H1 (cell line): Measurements from ENCODE around the gene AUH. TPM values are rescaled to one million over a fixed set of nuclear protein-coding genes. Genes with fewer than 3 reads are reported as not detected.

Experiments
- CTCF ChIA-PET: fragments of 300-600 bp; sonication (Branson Sonifier 250); formaldehyde crosslinking; loops from one replicate; lab custom pipeline; 2021; ENCODE audit not compliant: partially characterized antibody; lab: Charles Lee
- POLR2A ChIA-PET: fragments of 300-600 bp; sonication (Branson Sonifier 250); formaldehyde crosslinking; loops from one replicate; lab custom pipeline; 2021; ENCODE audit warnings: inconsistent platforms; ENCODE audit not compliant: partially characterized antibody; lab: Charles Lee
- DNase-seq, 2 experiments: peaks; one replicate each; pipeline versions ENCODE4 v3.0.0 to v3.0.0-alpha.2; 2010 to 2022; ENCODE audit warnings: low spot score in 2 of 2, low read depth in 1 of 2, mixed read lengths in 1 of 2
- FAIRE-seq: peaks from 2 replicates; lab custom pipeline; 2011; peaks lifted over from hg19 to GRCh38; lab: Jason Lieb, UNC
- H2AFZ ChIP-seq: 2 replicates; pipeline ENCODE4 v1.8.1; 2012; ENCODE audit warnings: low read length, inconsistent platforms
- H2AK5ac ChIP-seq: 2 replicates; pipeline ENCODE4 v1.6.1; 2013; ENCODE audit warnings: low read depth, low read length
- H2BK120ac ChIP-seq: replicated peaks from 2 replicates; pipeline ENCODE3; 2013; ENCODE audit warnings: low read depth, low read length, inconsistent platforms
- H2BK12ac ChIP-seq: 2 replicates; pipeline ENCODE4 v1.6.1; 2013; ENCODE audit warnings: low read depth, low read length
- H2BK15ac ChIP-seq: 2 replicates; pipeline ENCODE4 v1.6.1; 2013; ENCODE audit warnings: low read length
- H2BK20ac ChIP-seq: 2 replicates; pipeline ENCODE4 v1.6.1; 2013; ENCODE audit warnings: low read length
- H2BK5ac ChIP-seq: 2 replicates; pipeline ENCODE4 v1.6.1; 2013; ENCODE audit warnings: low read depth, low read length
- H3K14ac ChIP-seq: 2 replicates; pipeline ENCODE4 v1.6.1; 2013; ENCODE audit warnings: inconsistent platforms; ENCODE audit not compliant: insufficient read length
- H3K18ac ChIP-seq: 2 replicates; pipeline ENCODE4 v1.6.1; 2013; ENCODE audit warnings: low read length; ENCODE audit errors: extremely low read depth
- H3K23ac ChIP-seq: 2 replicates; pipeline ENCODE4 v1.6.1; 2013; ENCODE audit warnings: inconsistent platforms; ENCODE audit not compliant: insufficient read length
- H3K23me2 ChIP-seq: 2 replicates; pipeline ENCODE4 v1.6.1; 2013; ENCODE audit warnings: low read depth, low read length
- H3K27ac ChIP-seq: 2 replicates; pipeline ENCODE4 v1.6.1; 2011; ENCODE audit warnings: low read depth, low read length, inconsistent platforms
- H3K27me3 ChIP-seq, 4 experiments: replicated peaks in 1 of 4; 1 replicate in 1 of 4; 2 replicates in 3 of 4; pipeline versions ENCODE4 v1.6.1 to v1.8.1; 2011 to 2013; ENCODE audit warnings: low read length in 3 of 4, mild to moderate bottlenecking in 3 of 4, inconsistent platforms in 2 of 4, mixed read lengths in 2 of 4, moderate library complexity in 1 of 4; ENCODE audit not compliant: control insufficient read depth in 3 of 4, insufficient read depth in 3 of 4; ENCODE audit errors: extremely low read depth in 1 of 4
- H3K36me3 ChIP-seq, 4 experiments: 2 replicates each; pipeline versions ENCODE4 v1.6.1 to v1.8.1; 2011 to 2013; ENCODE audit warnings: mild to moderate bottlenecking in 4 of 4, low read length in 3 of 4, moderate library complexity in 2 of 4, control low read depth in 1 of 4, inconsistent platforms in 1 of 4; ENCODE audit not compliant: insufficient read depth in 4 of 4, control insufficient read depth in 2 of 4
- H3K4ac ChIP-seq: replicated peaks from 2 replicates; pipeline ENCODE3; 2013; ENCODE audit warnings: low read length, low read depth, mixed read lengths, inconsistent platforms; ENCODE audit not compliant: insufficient read length
- H3K4me1 ChIP-seq, 4 experiments: replicated peaks in 1 of 4; 1 replicate in 1 of 4; 2 replicates in 3 of 4; pipeline versions ENCODE4 v1.6.1 to v1.8.1; 2011 to 2013; ENCODE audit warnings: low read length in 3 of 4, inconsistent platforms in 2 of 4, mixed read lengths in 1 of 4; ENCODE audit not compliant: insufficient read depth in 4 of 4, control insufficient read depth in 3 of 4
- H3K4me2 ChIP-seq, 2 experiments: 2 replicates each; pipeline versions ENCODE4 v1.6.1 to v1.8.1; 2011 to 2013; ENCODE audit warnings: low read depth in 2 of 2, low read length in 2 of 2, control low read depth in 1 of 2, inconsistent platforms in 1 of 2, mild to moderate bottlenecking in 1 of 2; ENCODE audit not compliant: insufficient read depth in 1 of 2
- H3K4me3 ChIP-seq, 4 experiments: fragments of 200-600, 300-600 bp in 1 of 4; sonication (generic), shearing (Covaris generic), sonication (Bioruptor Twin) in 1 of 4; 2 replicates each; pipeline versions ENCODE4 v1.5.1 to v1.8.1; 2011 to 2016; ENCODE audit warnings: low read length in 4 of 4, low read depth in 3 of 4, control low read depth in 2 of 4, inconsistent platforms in 2 of 4, mild to moderate bottlenecking in 2 of 4, mixed read lengths in 1 of 4, moderate library complexity in 1 of 4; ENCODE audit not compliant: insufficient read depth in 2 of 4; ENCODE audit errors: extremely low read depth in 1 of 4
- H3K56ac ChIP-seq: replicated peaks from 2 replicates; pipeline ENCODE3; 2013; ENCODE audit warnings: low read depth, mild to moderate bottlenecking, mixed read lengths, low read length, inconsistent platforms; ENCODE audit not compliant: insufficient read length
- H3K79me1 ChIP-seq: 2 replicates; pipeline ENCODE4 v1.6.1; 2013; ENCODE audit warnings: low read depth, low read length, control low read depth
- H3K79me2 ChIP-seq, 2 experiments: 2 replicates each; pipeline versions ENCODE4 v1.6.1 to v1.8.1; 2012 to 2013; ENCODE audit warnings: low read length in 2 of 2, mild to moderate bottlenecking in 2 of 2, inconsistent platforms in 1 of 2; ENCODE audit not compliant: insufficient read depth in 2 of 2, control insufficient read depth in 1 of 2
- H3K9ac ChIP-seq, 4 experiments: replicated peaks in 1 of 4; 1 replicate in 1 of 4; 2 replicates in 3 of 4; pipeline versions ENCODE4 v1.6.1 to v1.8.1; 2011 to 2013; ENCODE audit warnings: low read depth in 3 of 4, low read length in 3 of 4, control low read depth in 2 of 4, mild to moderate bottlenecking in 2 of 4, moderate library complexity in 2 of 4, inconsistent platforms in 1 of 4; ENCODE audit errors: extremely low read depth in 1 of 4
- H3K9me3 ChIP-seq, 2 experiments: 2 replicates each; pipeline versions ENCODE4 v1.6.1 to v1.8.1; 2012 to 2013; ENCODE audit warnings: mild to moderate bottlenecking in 2 of 2, moderate library complexity in 2 of 2, control low read depth in 1 of 2, inconsistent platforms in 1 of 2, low read depth in 1 of 2, low read length in 1 of 2, mixed read lengths in 1 of 2; ENCODE audit not compliant: insufficient read depth in 2 of 2
- H4K20me1 ChIP-seq, 2 experiments: replicated peaks in 1 of 2; 2 replicates each; pipeline versions ENCODE3 to v1.8.1; 2011 to 2013; ENCODE audit warnings: inconsistent platforms in 2 of 2, low read length in 2 of 2, mild to moderate bottlenecking in 1 of 2; ENCODE audit not compliant: insufficient read depth in 2 of 2, control insufficient read depth in 1 of 2
- H4K5ac ChIP-seq: 2 replicates; pipeline ENCODE4 v1.6.1; 2013; ENCODE audit warnings: low read length, low read depth, mixed read lengths, inconsistent platforms; ENCODE audit not compliant: insufficient read length
- H4K8ac ChIP-seq: 2 replicates; pipeline ENCODE4 v1.8.0; 2013; ENCODE audit warnings: mild to moderate bottlenecking, moderate library complexity, low read length, inconsistent platforms; ENCODE audit not compliant: insufficient read depth; ENCODE audit errors: extremely low read depth
- H4K91ac ChIP-seq: replicated peaks from 2 replicates; pipeline ENCODE3; 2013; ENCODE audit warnings: low read length, mixed read lengths, inconsistent platforms; ENCODE audit not compliant: insufficient read length
- CBX5 ChIP-seq: fragments of 300-800, 300-1000 bp; sonication (generic); IDR thresholded peaks from 2 replicates; pipeline ENCODE4 v1.7.1; 2016; ENCODE audit warnings: antibody characterized with exemption, low read length, low read depth
- GABPA ChIP-seq: IDR thresholded peaks from 2 replicates; pipeline ENCODE4 v1.6.1; 2011; ENCODE audit warnings: mild to moderate bottlenecking, low read length, moderate library complexity, borderline replicate concordance; ENCODE audit not compliant: insufficient read depth
- GTF2F1 ChIP-seq: IDR thresholded peaks from 2 replicates; pipeline ENCODE4 v1.6.1; 2012; ENCODE audit warnings: low read depth, low read length, improper control_type of control experiment, borderline replicate concordance
- POU5F1 ChIP-seq: IDR thresholded peaks from 2 replicates; pipeline ENCODE4 v1.6.1; 2011; ENCODE audit warnings: low read depth, mild to moderate bottlenecking, low read length, moderate library complexity
- SIX5 ChIP-seq: IDR thresholded peaks from 2 replicates; pipeline ENCODE4 v1.6.1; 2011; ENCODE audit warnings: mild to moderate bottlenecking, low read depth, low read length
- WGBS, 2 experiments: shearing (Covaris generic) in 1 of 2; methylation state at CpG; one replicate each; pipeline versions ENCODE4 v1.1.6 to v1.1.7; 2013 to 2015; ENCODE audit warnings: low lambda C conversion rate in 2 of 2, mixed read lengths in 2 of 2, inconsistent platforms in 1 of 2, low coverage in 1 of 2, missing lambda C conversion rate in 1 of 2; ENCODE audit not compliant: insufficient replicate concordance in 2 of 2, insufficient coverage in 1 of 2, insufficient read length in 1 of 2; ENCODE audit errors: extremely low coverage in 1 of 2, missing lambda C conversion rate in 1 of 2; 5-methylcytosine and 5-hydroxymethylcytosine counted together
- polyA plus RNA-seq, 7 experiments: library from polyadenylated mRNA; depleted of rRNA in 3 of 7; stranded (reverse) in 5 of 7; unstranded in 2 of 7; fragments of >200 nt in 5 of 7; fragments of 200-250 nt in 2 of 7; gene quantifications; 1 replicate in 5 of 7; 2 replicates in 1 of 7; 4 replicates in 1 of 7; pipeline versions ENCODE4 v1.2.1 to v1.2.3, GENCODE V29; 2011 to 2013; ENCODE audit warnings: missing spikeins in 2 of 7, mixed read lengths in 2 of 7
- total RNA-seq: library from RNA; stranded (reverse); fragmentation: NEBNext Ultra II Directional; extraction: Animal tissue kit (Norgen Biotek cat#: 25700); gene quantifications from 2 replicates; pipeline ENCODE4 v1.2.1, GENCODE V29; 2021

Gene AUH
- total and polyA plus RNA-seq, 2 of the 8 experiments (the other 6 are each of a cell fraction or from before 2014, with no cell fraction given), result 5.8 to 21.9 TPM

DNA sequence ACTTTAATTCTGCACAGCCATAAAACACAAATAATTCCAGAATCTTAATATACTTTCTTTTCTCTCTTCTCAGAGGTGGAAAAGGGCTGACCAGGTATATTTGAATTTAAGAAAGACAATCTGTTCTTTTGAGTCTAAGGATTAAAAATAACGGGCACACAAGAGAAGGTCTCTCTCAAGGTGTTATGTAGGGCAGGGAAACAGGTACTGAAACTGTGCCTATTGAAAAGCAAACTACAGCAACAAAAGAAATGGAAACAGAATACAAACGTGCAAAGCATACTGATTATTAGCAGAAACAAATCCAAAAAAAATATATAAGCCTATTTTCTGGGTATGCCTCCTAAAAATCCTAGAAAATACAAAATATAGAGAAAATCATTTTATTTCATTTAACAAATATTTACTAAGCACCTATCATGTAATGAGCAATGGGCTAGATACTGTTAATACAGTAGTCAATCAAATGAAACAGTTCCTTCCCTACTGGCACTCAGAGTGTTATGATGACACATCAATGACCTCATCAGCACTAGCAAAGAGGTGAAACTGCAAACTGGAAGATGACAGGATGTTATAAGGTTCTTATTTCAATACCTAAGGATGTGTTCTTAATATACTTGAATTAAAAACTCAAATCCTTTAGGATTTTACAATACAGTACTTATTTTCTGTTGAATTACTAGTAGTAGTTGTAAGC is 87.7 kb downstream of the AUH start:
- Histone ChIP-seq H3K4me2 (no peak overlapping the region), H3K23ac (no peak overlapping the region), H4K8ac (no peak overlapping the region), H3K9me3 (no peaks in the 10 kb centered on the region), H3K4ac (no peak overlapping the region), H4K5ac (no peak overlapping the region), H3K14ac (no peak overlapping the region), H2AFZ (no peak overlapping the region), H2BK15ac (no peak overlapping the region), H2BK20ac (no peak overlapping the region), H3K36me3 (no peaks in the 10 kb centered on the region), H3K27ac (no peak overlapping the region), H3K4me1 (peaks cover 0 to 3% (median 1%) of the 10 kb centered on the region in 4 experiments; a peak in 2 of 7 replicates), H3K79me2 (no peaks in the 10 kb centered on the region), H2AK5ac (no peak overlapping the region), H2BK12ac (no peak overlapping the region), H3K27me3 (no peaks in the 10 kb centered on the region), H4K91ac (no peak overlapping the region), H3K79me1 (no peaks in the 10 kb centered on the region), H4K20me1 (no peaks in the 10 kb centered on the region), H3K56ac (no peak overlapping the region), H2BK5ac (no peak overlapping the region), H3K23me2 (no peaks in the 10 kb centered on the region), H3K18ac (no peak overlapping the region), H3K4me3 (no peak overlapping the region), H3K9ac (no peak overlapping the region), H2BK120ac (no peak overlapping the region)
- ChIA-PET CTCF (no interaction called here), POLR2A (no interaction called here)
- FAIRE-seq (no peak), DNase-seq (no peak)
- 62% methylated on average over 2 of the region's 2 CpGs; no CpG with 5 or more reads in 1 of the 2 experiments for WGBS, 2 experiments
- TF ChIP-seq GTF2F1, result no peak
- no peak for TF ChIP-seq CBX5
- no peak for TF ChIP-seq POU5F1
- TF ChIP-seq SIX5, result no peak
- no peak for TF ChIP-seq GABPA
